AG10803 (cell line): Measurements from ENCODE around the gene EIF4A2.
A peak's percentile ranks its signal among the peaks of the same experiment; 100 is the strongest.
"Not testable (repeated sequence)": the region's sequence is repeated elsewhere in the genome, so short reads cannot be mapped to it uniquely, and the experiment has no call there.

ENCODE experiments used
- DNase-seq: peaks from one replicate; pipeline ENCODE4 v3.0.0; 2010; ENCODE audit warnings: low read depth
- H3K4me3 ChIP-seq: 2 replicates; pipeline ENCODE4 v1.5.1; 2011; ENCODE audit warnings: mild to moderate bottlenecking, low read length, control low read depth
- CTCF ChIP-seq: conservative IDR thresholded peaks from 2 replicates; pipeline ENCODE4 v1.5.1; 2011; ENCODE audit warnings: mild to moderate bottlenecking, low read length, control low read depth, inconsistent platforms

Gene EIF4A2

DNA sequence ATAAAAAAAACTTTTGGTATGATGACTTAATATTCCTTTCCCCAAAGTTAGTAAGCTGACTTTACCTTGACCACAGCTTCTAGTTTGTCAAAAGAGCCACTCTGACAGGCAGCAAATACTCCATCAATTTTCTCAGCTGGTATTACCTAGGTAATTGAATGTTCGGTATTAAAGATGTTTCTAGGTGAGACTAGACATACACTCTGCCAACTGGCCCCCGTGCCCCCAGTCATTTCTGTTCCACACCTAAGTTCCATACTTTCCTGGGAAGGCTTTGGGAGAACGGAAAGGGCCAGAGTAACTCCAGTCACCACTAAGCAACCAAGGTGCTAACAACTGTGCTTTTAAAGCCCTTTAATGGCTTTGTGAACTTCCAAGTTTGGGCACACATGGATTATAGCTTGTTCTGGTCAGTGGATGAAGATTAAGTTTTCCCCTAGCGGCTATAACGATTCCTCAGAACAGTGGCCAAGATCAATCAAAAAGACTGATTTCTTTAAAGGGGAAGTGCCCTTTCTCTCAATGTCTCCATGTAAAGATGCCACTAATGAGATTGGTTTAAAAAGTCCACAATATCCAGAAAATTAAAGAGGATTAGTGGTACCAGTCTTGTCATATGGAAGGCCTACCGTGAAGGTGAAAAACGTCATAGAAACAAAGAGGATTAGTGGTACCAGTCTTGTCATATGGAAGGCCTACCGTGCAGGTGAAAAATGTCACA lies 7.0 kb downstream of the EIF4A2 start:
- TF ChIP-seq CTCF, result 0 out of 2 replicates have a peak, but pooled peaks have one; percentile 10
- DNase-seq, result peak; percentile 35
- H3K4me3 ChIP-seq, result no peak overlapping the region

DNA sequence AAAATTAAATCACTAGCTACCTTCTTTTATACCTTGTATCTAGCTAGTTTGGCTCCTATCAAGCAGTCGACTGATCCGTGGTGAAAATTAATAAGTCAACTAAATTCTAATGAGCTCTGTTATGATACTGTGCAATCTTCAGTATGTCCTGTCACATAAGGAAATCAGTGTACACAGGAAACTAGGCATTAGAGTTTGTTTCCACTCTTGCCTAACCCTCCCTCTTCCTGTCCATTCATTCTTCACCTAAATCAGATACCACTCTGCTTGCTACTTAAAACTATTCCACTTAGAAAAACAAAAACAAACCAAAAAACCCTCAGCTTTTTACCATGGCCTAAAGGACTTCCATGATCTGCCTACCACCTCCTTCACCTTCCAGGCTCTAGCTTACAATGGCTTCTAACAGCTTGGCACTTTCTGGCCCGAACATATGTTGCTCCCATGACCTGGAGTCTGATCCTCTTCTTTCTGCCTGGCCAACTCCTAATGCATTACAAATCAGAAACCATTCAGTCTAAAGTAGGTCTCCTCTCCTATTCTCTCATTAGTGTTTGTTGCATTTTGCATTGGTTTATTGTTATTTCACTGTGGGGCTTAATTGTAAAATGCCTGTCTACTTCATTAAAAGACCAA lies 15.0 kb downstream of the EIF4A2 start:
- no peak for DNase-seq
- TF ChIP-seq CTCF, result no peak
- H3K4me3 ChIP-seq, result no peak overlapping the region

GRCh38 chr3:186800285-186800684 lies 16.9 kb downstream of the EIF4A2 start:
- no peak for DNase-seq
- TF ChIP-seq CTCF, result no peak
- no peak overlapping the region for H3K4me3 ChIP-seq

GRCh38 chr3:186802701-186803100 lies 19.3 kb downstream of the EIF4A2 start:
- no peak for TF ChIP-seq CTCF
- DNase-seq, result no peak
- H3K4me3 ChIP-seq, result no peak overlapping the region

DNA sequence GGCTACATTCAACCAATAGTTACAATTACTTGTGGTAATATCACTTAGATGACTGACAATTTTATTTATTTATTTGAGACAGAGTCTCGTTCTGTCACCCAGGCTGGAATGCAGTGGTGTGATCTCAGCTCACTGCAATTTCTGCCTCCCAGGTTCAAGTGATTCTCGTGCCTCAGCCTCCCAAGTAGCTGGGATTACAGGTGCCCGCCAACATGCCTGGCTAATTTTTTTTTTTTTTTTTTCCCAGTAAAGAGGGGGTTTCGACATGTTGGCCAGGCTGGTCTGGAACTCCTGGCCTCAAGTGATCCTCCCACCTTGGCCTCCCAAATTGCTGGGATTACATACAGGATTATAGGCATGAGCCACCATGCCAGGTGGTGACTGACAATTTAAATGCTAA lies 20.1 kb downstream of the EIF4A2 start:
- H3K4me3 ChIP-seq, DNase-seq: not testable (repeated sequence)

GRCh38 chr3:186806089-186807055 lies 23.0 kb downstream of the EIF4A2 start, which contains the start of gene RFC4:
RFC4 (minus strand) TSS chr3:186806482; CDS start chr3:186804713, 1,769 bp downstream.
- H3K4me3 ChIP-seq, result peak within 1 kb of the TSS; percentile 92
- 0 out of 2 replicates have a peak, but pooled peaks have one; percentile 3 for TF ChIP-seq CTCF
- DNase-seq, result peak; percentile 48

GRCh38 chr3:186807231-186807630 lies 23.9 kb downstream of the EIF4A2 start:
- no peak for TF ChIP-seq CTCF
- peak overlapping the region; percentile 92 for H3K4me3 ChIP-seq
- no peak for DNase-seq
